GM15510 (cell line): ENCODE measurements around the gene PLOD3.

Experiments
- POLR2A ChIP-seq: IDR thresholded peaks from 3 replicates; pipeline ENCODE4 v1.6.1; 2011; ENCODE audit warnings: borderline replicate concordance; ENCODE audit not compliant: insufficient read length; ENCODE audit errors: extremely low read depth

Gene PLOD3

DNA sequence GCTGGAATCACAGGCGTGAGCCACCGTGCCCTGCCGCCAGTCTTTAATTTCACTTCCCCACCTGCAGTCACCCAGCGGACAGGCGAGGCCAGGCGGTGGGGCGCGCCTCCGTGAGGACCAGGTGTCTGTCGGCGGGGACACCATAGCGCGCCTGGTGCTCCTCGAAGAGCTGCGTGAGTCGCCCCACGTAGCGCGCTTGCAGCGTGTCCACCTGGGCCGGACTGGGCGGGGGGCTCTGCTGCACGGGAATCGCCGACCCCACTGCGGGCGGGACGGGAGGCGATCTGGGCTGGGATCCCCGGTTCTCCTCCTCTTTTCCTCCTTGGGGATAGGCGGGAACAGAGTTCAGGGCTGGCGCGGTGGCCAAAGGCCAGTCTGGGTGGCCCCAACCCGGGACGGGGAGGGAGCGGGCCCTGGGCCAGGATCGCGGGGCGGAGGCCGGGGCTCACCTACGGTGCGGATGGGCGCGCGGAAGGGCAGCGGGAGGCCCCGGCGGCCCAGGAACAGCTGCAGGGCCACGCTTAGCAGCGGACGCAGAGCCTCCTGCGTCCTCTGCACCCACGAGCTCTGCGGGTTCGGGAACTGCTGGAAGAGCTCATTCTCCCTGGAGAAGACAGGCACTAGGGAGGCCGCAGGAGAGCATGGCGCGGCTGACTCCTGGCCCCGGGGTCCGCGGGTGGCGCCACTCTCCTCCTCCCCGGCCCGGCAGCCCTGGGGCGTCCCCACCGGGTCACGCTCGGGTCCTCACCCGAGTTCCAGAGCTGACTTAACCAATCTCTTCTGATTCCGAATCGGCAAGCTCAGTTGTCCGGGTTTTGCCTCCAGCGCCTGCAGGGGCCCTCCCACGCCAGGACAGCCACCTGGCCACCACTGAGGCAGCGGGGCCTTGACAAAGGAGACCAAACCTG, 15.4 kb downstream of the PLOD3 start:
- TF ChIP-seq POLR2A, result no peak

DNA sequence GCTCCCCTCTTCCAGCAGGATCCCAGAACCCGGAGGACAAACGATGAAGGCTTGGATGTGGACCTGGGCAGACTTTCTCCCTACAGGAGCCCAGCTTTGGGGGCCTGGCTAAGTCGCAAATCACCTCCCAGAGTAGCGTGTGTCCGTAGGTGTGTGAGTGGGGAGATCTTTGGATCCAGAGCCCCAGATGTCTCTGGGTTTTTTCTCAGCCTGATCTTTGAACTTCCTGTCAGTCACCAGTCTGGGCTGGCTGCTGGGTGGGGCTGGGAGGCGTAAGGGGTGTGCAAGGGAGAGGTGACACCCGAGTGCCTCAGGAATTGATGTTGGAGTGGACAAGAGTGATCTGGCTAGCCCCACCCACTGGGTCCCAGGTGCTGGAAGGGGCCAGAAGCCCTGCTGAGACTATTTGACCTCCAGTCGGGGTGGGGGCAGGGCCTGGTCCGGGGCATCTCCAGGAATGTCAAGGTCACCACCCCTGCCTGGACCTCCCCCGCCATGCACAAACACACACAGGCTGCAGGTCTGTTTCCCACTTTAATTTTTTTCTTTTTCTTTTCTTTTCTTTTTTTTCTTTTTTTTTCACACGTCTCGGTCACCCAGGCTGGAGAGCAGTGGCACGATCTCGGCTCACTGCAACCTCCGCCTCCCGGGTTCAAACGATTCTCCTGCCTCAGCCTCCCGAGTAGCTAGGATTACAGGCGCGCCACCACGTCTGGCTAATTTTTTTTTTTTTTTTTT, 16.4 kb downstream of the PLOD3 start, which contains the start of gene MOGAT3:
Gene MOGAT3 (minus strand): TSS at position 175 of the 738 bp plus-strand sequence. CDS start 182 bp downstream, outside the sequence.
- TF ChIP-seq POLR2A, result no peak

DNA sequence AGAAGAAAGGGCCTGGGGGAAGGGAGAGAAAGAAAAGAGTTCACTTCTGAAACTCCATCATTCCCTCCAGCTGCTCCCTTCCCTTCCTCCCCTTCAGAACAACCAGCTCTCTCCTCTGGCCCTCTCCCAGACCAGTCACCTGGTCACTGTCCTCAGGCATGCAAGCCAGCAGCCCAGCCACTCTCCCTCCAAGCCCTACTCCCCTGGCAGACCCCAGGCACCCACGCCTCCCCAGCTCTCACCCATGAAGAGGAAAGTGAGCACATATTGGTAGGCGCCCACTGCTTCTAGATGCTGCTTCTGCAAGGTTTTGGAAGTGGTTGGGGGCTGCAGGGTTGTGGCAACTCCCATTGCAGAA, 16.9 kb downstream of the PLOD3 start:
- TF ChIP-seq POLR2A, result no peak

DNA sequence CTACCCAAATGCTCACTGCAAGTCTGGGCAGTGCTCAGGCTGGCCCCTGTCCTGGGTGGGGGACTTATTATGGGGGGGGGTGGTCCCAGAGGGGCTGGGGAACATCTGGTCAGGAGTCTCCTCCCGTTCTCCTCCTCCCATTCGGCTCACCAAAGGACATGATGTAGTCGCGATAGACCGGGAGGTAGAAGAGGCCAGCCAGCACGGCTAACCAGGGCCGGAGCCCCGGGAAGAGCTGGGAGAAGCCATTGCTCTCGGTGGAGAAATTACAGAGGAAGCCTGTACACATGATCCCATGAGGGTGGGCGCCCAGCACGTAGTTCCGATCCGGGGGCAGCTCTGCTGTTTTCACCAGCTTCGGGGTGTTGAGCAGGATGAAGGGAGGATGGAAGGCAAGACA, 18.9 kb downstream of the PLOD3 start:
- TF ChIP-seq POLR2A, result no peak

DNA sequence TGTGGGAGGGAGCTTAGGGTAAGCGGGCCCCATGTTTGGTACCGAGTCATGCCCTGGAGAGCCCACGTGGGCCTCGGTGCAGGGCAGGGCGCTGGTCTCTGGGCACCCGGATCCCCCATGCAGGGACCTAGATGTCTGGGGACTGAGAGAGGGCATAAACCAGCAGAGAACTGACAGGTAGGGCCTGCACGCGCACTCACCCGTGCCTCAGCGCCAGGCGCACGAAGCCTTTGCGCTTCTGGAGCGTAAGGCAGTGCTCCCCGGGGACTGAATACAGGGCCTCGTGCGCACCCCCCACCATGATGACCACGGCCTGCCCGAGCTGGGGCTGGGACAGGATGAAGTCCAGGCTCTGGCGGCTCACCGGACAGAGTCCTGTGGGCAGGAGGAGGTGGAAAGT, 19.4 kb downstream of the PLOD3 start:
- TF ChIP-seq POLR2A, result no peak

DNA sequence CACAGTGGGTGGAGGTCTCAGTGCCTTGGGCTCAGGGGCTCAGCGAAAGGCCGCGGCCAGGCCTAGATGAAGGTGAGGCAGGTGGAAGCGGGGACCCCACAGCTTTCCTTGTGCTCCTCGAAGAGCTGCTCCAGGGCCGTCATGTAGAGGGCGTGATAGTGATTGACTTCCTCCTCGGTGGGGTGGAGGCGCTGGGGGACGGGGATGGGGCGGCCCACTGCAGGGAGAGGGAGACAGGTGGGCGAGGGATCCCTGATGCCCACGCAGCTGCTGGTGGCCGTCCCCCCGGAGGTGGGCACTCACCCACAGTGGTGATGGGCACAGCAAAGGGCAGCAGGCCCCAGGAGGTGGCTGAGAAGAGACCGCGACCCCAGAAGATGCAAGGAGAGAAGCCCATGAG, 21.5 kb downstream of the PLOD3 start:
- TF ChIP-seq POLR2A, result no peak

DNA sequence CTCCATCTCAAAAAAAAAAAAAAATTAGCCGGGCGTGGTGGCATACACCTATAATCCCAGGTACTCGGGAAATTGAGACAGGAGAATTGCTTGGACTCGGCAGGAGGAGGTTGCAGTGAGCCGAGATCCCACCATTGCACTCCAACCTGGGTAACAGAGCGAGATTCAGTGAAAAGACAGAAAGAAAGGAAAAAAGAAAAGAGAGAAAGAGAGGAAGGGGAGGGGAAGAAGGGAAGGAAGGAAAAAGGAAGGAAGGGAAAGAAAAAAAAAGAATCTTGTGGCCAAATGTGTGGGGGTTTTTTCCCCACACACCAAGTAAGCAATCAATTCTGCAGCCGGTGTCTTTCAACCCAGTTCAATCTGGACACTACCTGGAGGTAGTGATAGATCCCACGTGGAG, 28.3 kb downstream of the PLOD3 start:
- no peak for TF ChIP-seq POLR2A

DNA sequence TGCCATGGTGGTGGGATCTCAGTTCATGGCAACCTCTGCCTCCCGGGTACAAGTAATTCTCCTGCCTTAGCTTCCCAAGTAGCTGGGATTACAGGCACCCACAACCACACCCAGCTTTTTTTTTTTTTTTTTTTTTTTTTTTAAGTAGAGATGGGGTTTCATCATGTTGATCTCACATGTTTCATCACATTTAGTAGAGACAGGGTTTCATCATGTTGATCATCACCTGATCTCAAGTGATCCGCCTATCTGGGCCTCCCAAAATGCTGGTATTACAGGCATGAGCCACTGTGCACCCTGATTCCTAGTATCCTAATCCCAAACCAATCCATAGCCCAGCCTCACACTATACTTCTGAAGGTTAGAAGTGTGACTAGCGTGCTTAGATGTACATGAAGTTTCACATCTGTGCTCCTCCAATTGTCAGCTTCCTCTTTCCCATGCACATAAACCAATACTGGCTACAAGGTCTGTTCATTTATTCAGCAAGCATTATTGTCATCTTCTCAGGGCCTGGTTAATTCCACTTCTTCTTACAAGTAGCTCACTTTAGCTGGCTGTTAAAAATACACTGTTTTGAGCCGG, 30.4 kb downstream of the PLOD3 start:
- TF ChIP-seq POLR2A, result no peak

DNA sequence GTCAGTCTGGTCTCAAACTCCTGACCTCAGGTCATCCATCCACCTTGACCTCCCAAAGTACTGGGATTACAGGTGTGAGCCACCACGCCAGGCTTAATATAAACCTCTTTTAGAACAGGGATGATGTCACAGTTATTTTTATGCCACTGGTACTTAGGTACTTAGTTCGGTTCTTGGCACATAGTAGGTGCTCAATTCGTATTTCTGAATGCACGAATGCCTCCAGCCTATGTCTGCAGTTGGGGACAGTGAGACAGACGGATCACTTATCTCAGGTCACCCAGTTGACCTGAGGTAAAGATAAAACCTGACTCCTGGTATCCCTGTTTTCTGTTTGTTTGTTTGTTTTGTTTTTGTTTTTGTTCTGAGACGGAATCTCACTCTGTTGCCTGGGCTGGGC, 31.2 kb downstream of the PLOD3 start:
- no peak for TF ChIP-seq POLR2A

DNA sequence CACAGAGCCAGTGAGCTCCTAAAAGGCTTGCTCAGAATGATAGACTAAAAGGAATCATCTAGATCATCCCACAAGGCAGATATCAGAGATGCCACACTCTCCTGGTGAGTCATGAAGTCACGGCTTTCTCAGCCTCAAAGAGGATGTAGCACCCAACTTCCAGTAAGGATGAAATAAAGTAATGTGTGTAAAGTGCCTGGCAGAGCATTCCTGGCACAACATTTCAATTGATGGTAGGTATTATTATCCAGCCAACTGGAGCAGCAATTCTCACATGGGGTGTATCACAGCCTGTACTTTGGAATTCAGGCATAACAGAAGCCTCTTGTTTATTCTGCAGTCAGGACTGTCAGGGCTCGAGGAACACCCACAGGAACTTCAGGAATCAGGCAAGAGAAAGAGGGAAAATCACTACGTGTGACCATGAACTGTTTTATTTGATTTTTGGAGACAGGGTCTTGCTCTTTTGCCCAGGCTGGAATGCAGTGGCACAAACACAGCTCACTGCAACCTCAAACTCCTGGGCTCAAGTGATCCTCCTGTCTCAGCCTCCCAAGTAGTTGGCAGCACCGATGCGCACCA, 32.0 kb downstream of the PLOD3 start:
- no peak for TF ChIP-seq POLR2A

DNA sequence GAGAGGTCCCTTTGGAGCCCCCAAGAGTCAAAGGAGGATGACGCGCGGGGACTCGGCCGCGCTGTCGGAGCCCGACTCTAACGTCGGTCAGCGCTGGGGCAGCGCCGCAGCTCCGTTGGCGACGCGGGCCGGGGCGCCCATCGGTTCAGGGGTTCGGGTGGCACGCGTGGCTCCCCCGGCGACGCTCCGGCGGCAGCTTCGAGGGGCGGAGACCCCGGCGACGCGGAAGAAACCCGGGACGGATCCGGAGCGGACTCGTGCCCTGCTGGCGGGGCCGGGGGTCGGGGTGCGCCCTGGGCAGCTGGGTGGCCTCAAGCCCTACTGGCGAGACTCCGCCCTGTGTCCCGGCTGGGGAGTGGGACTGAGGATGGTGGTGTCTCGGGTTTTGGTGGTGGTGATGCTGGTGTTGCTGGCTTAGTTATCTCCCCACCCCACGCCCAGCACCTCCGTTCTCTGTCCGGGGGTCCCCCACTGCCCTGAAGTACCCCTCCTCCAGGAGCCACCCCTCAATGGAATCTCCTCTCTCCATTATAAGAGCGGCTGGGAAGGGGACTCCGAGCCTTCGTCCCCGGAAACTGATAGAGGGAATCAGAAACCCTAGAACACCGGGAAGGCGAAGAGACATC, 37.1 kb downstream of the PLOD3 start, which contains the start of gene NAT16:
Gene NAT16 (minus strand): TSS at position 164 of the 626 bp plus-strand sequence. CDS start 5,486 bp downstream, outside the sequence.
- TF ChIP-seq POLR2A, result no peak

DNA sequence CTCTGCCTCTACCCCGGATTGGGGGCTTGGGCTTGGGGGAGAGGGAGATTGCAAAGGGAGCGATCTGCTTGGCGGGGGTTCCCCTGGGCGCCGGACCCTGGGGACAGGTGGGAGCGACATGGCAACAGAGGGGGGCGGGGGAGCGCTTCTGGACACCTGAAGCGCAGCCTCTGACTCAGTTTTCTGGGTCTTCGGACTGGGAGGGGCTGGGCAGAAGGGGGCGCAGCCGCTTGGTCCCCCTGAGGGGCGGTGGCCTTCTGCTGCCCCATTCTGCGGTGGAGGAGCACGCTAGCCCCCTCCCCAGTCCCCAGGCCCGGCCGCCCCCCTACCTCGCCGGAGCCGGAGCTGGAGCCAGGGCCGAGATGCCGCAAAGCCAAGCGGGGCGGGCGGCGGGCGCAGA, 37.7 kb downstream of the PLOD3 start:
- TF ChIP-seq POLR2A, result no peak

DNA sequence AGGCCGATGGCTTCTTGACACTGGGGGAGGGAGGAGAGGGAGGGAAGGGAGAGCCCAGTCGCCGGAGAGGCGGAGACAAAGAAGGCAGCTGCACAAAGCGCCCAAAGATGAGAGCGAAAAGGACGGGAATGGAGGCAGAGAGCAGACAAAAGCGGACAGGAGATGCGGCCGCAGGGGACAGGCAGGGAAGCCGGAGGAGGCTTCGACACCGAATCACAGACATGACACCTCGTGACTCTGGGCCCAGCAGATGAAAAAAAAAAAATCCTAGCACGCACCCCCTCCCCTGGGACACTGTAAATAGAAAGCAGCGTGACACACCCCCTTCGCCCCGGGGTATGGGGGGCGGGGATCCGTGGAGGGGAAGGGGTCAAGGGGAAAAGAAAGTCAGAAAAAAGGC, 38.3 kb downstream of the PLOD3 start:
- TF ChIP-seq POLR2A, result no peak

DNA sequence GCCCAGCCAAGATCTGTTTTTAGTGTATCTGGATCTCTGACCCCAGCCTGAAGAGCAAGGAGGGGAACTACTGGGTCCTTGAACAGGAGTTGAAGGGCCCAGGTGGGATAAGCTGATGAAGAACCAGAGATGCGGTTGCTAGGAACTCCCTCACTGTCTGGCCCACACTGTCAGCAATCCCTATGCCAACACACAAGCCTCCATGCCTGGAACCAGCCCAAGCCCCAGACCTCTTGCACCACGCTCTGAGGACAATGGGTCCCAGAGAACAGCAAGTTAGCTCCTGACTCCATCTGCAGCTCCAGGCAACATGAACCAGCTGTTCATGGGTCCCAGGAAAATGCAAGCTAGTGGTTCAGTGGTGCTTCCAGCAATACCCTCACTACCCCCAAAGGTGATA, 39.7 kb downstream of the PLOD3 start:
- TF ChIP-seq POLR2A, result no peak
